ENCODE results near the gene ELOVL6. TPM values are rescaled to one million over a fixed set of nuclear protein-coding genes. Genes with fewer than 3 reads are reported as not detected.
"Not testable (repeated sequence)": the region's sequence is repeated elsewhere in the genome, so short reads cannot be mapped to it uniquely, and the experiment has no call there.

Gene ELOVL6
- total RNA-seq, 4 donors from 2014 or later, result 11.3 to 31.6 (median 24.2) TPM

GRCh38 chr4:110091434-110092140 lies 106.8 kb downstream of the ELOVL6 start:
- Histone ChIP-seq H3K27me3 (no peaks in the 10 kb centered on the region), H3K27ac (no peak overlapping the region), H3K36me3 (no peaks in the 10 kb centered on the region), H3K4me3 (no peak overlapping the region), H3K9me3 (no peaks in the 10 kb centered on the region), H3K4me1 (peaks cover 12% of the 10 kb centered on the region)
- TF ChIP-seq POLR2A (IDR thresholded peaks at IDR 0.05) (no peak), CTCF (IDR thresholded peaks at IDR 0.05) (no peak), POLR2AphosphoS5 (IDR thresholded peaks at IDR 0.05) (no peak), EP300 (IDR thresholded peaks at IDR 0.05) (no peak)
- no peak for DNase-seq (ENCODE audit: low spot score in 2 of 2)
- WGBS, result 65% methylated on average over 6 of the region's 6 CpGs

- no peaks in the 10 kb centered on the region for H3K36me3 ChIP-seq
- no peak overlapping the region for H3K27ac ChIP-seq
- H3K27me3 ChIP-seq, result no peaks in the 10 kb centered on the region
- H3K4me1 ChIP-seq, result peaks cover 12% of the 10 kb centered on the region
- WGBS, result 75% methylated on average over 4 of the region's 4 CpGs
- TF ChIP-seq EP300 (IDR thresholded peaks at IDR 0.05) (no peak), CTCF (IDR thresholded peaks at IDR 0.05) (no peak), POLR2AphosphoS5 (IDR thresholded peaks at IDR 0.05) (no peak), POLR2A (IDR thresholded peaks at IDR 0.05) (no peak)
- no peak overlapping the region for H3K4me3 ChIP-seq
- no peaks in the 10 kb centered on the region for H3K9me3 ChIP-seq
- DNase-seq (ENCODE audit: low spot score in 2 of 2), result no peak
Observed at GRCh38 chr4:110088670-110089069, 109.7 kb downstream of the ELOVL6 start.

- DNase-seq (ENCODE audit: low spot score in 2 of 2), result no peak
- no peak overlapping the region for H3K4me3 ChIP-seq
- TF ChIP-seq POLR2AphosphoS5 (IDR thresholded peaks at IDR 0.05), result no peak
- no peaks in the 10 kb centered on the region for H3K9me3 ChIP-seq
- no peaks in the 10 kb centered on the region for H3K36me3 ChIP-seq
- H3K27ac ChIP-seq, result no peak overlapping the region
- 43% methylated on average over 4 of the region's 4 CpGs for WGBS
- peaks cover 12% of the 10 kb centered on the region for H3K4me1 ChIP-seq
- no peaks in the 10 kb centered on the region for H3K27me3 ChIP-seq
Observed at GRCh38 chr4:110087070-110087708, 111.2 kb downstream of the ELOVL6 start.

GRCh38 chr4:110085131-110085530 lies 113.3 kb downstream of the ELOVL6 start:
- Histone ChIP-seq H3K27me3 (no peaks in the 10 kb centered on the region), H3K36me3 (no peaks in the 10 kb centered on the region), H3K4me3 (no peak overlapping the region), H3K9me3 (no peaks in the 10 kb centered on the region), H3K4me1 (peaks cover 12% of the 10 kb centered on the region), H3K27ac (no peak overlapping the region)
- DNase-seq (ENCODE audit: low spot score in 2 of 2), result no peak
- TF ChIP-seq POLR2A (IDR thresholded peaks at IDR 0.05), result no peak
- 79% methylated on average over 1 of the region's 1 CpG for WGBS

- peaks cover 12% of the 10 kb centered on the region for H3K4me1 ChIP-seq
- no peaks in the 10 kb centered on the region for H3K27me3 ChIP-seq
- H3K4me3 ChIP-seq, result no peak overlapping the region
- no peak for TF ChIP-seq CTCF (IDR thresholded peaks at IDR 0.05)
- TF ChIP-seq POLR2A (IDR thresholded peaks at IDR 0.05), result no peak
- no peak for TF ChIP-seq EP300 (IDR thresholded peaks at IDR 0.05)
- no peak for TF ChIP-seq POLR2AphosphoS5 (IDR thresholded peaks at IDR 0.05)
- no peak for DNase-seq (ENCODE audit: low spot score in 2 of 2)
- no peaks in the 10 kb centered on the region for H3K9me3 ChIP-seq
- H3K27ac ChIP-seq, result no peak overlapping the region
- no peaks in the 10 kb centered on the region for H3K36me3 ChIP-seq
- WGBS, result 72% methylated on average over 3 of the region's 3 CpGs
Observed at GRCh38 chr4:110084154-110084553, 114.3 kb downstream of the ELOVL6 start.

GRCh38 chr4:110078148-110078547 lies 120.3 kb downstream of the ELOVL6 start:
- WGBS, result 92% methylated on average over 2 of the region's 2 CpGs
- H3K9me3 ChIP-seq; H3K36me3 ChIP-seq; H3K27me3 ChIP-seq; H3K27ac ChIP-seq; H3K4me1 ChIP-seq; DNase-seq (ENCODE audit: low spot score in 2 of 2); H3K4me3 ChIP-seq: not testable (repeated sequence)

- not testable (repeated sequence) for H3K27me3 ChIP-seq; H3K9me3 ChIP-seq; H3K27ac ChIP-seq; DNase-seq (ENCODE audit: low spot score in 2 of 2); H3K4me1 ChIP-seq; H3K36me3 ChIP-seq; H3K4me3 ChIP-seq
- WGBS, result 90% methylated on average over 11 of the region's 11 CpGs
Observed at GRCh38 chr4:110076828-110077227, 121.6 kb downstream of the ELOVL6 start.
